Measurements from ENCODE around the gene ELOVL7. TPM values are rescaled to one million over a fixed set of nuclear protein-coding genes. Genes with fewer than 3 reads are reported as not detected.
"Not testable (repeated sequence)": the region's sequence is repeated elsewhere in the genome, so short reads cannot be mapped to it uniquely, and the experiment has no call there.

The ELOVL7 gene
- total RNA-seq, 4 donors from 2014 or later, result 1.2 to 17.1 (median 14.4) TPM

DNA sequence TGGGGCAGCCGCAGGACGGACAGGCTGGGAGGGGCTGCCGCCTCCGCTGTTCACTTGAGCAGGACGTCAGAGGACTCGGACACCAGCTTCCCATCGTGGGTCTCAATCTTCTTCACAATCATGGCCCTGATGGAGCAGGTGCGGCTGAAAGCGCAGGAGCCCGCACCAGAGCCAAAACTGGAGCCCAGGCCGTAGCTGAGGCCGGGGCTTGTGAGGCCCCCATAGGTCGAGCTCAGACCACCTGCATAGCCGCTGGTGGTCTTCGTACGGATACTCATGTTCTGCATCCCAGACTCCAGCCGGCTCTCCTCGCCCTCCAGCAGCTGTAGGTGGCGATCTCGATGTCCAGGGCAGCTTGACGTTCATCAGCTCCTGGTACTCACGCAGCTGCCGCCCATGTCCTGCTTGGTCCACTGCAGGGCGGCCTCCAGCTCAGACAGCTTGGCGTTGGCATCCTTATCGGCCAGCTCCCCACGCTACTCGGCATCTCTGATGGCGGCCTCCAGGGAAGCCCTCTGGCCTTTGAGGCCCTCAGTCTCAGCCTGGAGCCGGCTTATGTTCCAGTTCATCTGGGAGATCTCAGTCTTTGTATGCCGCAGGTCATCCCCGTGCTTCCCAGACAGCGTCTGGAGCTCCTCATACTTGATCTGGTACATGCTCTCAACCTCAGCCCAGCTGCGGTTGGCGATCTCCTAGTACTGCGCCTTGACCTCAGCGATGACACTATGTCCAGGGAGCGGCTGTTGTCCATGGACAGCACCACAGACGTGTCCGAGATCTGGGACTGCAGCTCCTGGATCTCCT lies 100.4 kb downstream of the ELOVL7 start:
- no peak for DNase-seq
- in situ Hi-C loops (cut with MboI; ENCODE audit: low pct_ligation_motif_present in 1 of 4, low pct_unique_long_range_greater_than_20kb in 1 of 4, low sequenced_read_pairs in 3 of 4), result no loop called here
- intact Hi-C loops (cut with DNase I; ENCODE audit: low total_unique reads), result no loop called here
- Histone ChIP-seq H3K27me3 (no peaks in the 10 kb centered on the region), H3K27ac (no peak overlapping the region), H3K4me3 (no peak overlapping the region), H3K4me1 (no peaks in the 10 kb centered on the region), H3K36me3 (no peaks in the 10 kb centered on the region), H3K9me3 (no peaks in the 10 kb centered on the region)
- TF ChIP-seq EP300 (IDR thresholded peaks at IDR 0.05; ENCODE audit: low read depth) (no peak), POLR2AphosphoS5 (IDR thresholded peaks at IDR 0.05) (no peak), POLR2A (IDR thresholded peaks at IDR 0.05) (no peak)
- TF ChIP-seq, protein P1, sequence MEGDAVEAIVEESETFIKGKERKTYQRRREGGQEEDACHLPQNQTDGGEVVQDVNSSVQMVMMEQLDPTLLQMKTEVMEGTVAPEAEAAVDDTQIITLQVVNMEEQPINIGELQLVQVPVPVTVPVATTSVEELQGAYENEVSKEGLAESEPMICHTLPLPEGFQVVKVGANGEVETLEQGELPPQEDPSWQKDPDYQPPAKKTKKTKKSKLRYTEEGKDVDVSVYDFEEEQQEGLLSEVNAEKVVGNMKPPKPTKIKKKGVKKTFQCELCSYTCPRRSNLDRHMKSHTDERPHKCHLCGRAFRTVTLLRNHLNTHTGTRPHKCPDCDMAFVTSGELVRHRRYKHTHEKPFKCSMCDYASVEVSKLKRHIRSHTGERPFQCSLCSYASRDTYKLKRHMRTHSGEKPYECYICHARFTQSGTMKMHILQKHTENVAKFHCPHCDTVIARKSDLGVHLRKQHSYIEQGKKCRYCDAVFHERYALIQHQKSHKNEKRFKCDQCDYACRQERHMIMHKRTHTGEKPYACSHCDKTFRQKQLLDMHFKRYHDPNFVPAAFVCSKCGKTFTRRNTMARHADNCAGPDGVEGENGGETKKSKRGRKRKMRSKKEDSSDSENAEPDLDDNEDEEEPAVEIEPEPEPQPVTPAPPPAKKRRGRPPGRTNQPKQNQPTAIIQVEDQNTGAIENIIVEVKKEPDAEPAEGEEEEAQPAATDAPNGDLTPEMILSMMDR (IDR thresholded peaks at IDR 0.05), result no peak
- WGBS, 2 donors (ENCODE audit: low coverage in 1 of 2), result 90 to 93% methylated on average over 2 to 40 of the region's 40 CpGs

DNA sequence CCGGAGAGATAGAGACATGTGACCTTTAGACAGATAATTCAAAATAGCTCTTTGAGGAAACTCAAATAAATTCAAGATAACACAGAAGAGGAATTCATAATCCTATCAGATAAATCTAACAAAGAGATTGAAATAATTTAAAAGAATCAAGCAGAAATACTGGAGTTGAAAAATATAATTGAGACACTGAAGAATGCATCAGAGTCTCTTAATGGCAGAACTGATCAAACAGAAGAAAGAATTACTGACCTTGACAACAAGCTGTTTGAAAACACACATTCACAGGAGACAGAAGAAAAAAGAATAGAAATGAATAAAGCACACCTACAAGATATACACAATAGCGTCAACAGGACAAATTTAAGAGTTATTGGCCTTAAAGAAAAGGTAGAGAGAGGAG lies 103.7 kb downstream of the ELOVL7 start:
- 94 to 100% methylated on average over 2 of the region's 2 CpGs for WGBS, 2 donors (ENCODE audit: low coverage in 1 of 2)

DNA sequence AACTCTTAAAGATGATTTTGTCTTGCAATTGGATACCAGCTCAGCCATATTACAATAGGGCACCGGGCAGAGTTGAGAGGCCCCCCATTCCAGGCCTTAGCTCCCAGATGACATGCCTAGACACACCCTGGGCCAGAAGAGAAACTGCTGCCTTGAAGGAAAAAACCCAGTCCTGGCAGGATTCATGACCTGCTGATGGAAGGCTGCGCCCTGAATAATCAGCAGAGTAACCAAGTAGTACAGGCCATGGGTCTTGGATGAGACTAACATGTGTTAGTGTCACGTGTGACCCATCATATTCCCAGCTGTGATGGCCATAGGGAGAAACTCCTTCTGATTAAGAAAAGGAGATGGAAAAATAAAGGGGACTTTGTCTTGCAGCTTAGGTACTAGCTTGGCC lies 105.1 kb downstream of the ELOVL7 start:
- Histone ChIP-seq H3K36me3 (no peaks in the 10 kb centered on the region), H3K27ac (no peak overlapping the region), H3K9me3 (no peaks in the 10 kb centered on the region), H3K4me3 (no peak overlapping the region), H3K4me1 (no peaks in the 10 kb centered on the region), H3K27me3 (no peaks in the 10 kb centered on the region)
- WGBS, 2 donors (ENCODE audit: low coverage in 1 of 2), result 57 to 100% methylated on average over 2 to 3 of the region's 3 CpGs
- DNase-seq, result no peak
- in situ Hi-C loops (cut with MboI; ENCODE audit: low pct_ligation_motif_present in 1 of 4, low pct_unique_long_range_greater_than_20kb in 1 of 4, low sequenced_read_pairs in 3 of 4) (no loop called here), intact Hi-C loops (cut with DNase I; ENCODE audit: low total_unique reads) (no loop called here)
- TF ChIP-seq POLR2A (IDR thresholded peaks at IDR 0.05) (no peak), EP300 (IDR thresholded peaks at IDR 0.05; ENCODE audit: low read depth) (no peak)

More for the DNA sequence above, 103.7 kb downstream of the ELOVL7 start:
- Histone ChIP-seq H3K27ac (no peak overlapping the region), H3K9me3 (no peaks in the 10 kb centered on the region), H3K36me3 (no peaks in the 10 kb centered on the region), H3K4me3 (no peak overlapping the region), H3K27me3 (no peaks in the 10 kb centered on the region), H3K4me1 (no peaks in the 10 kb centered on the region)
- TF ChIP-seq, protein P1 (IDR thresholded peaks at IDR 0.05), result no peak
- TF ChIP-seq POLR2A (IDR thresholded peaks at IDR 0.05) (no peak), EP300 (IDR thresholded peaks at IDR 0.05; ENCODE audit: low read depth) (no peak), POLR2AphosphoS5 (IDR thresholded peaks at IDR 0.05) (no peak)
- intact Hi-C loops (cut with DNase I; ENCODE audit: low total_unique reads) (no loop called here), in situ Hi-C loops (cut with MboI; ENCODE audit: low pct_ligation_motif_present in 1 of 4, low pct_unique_long_range_greater_than_20kb in 1 of 4, low sequenced_read_pairs in 3 of 4) (no loop called here)
- no peak for DNase-seq

DNA sequence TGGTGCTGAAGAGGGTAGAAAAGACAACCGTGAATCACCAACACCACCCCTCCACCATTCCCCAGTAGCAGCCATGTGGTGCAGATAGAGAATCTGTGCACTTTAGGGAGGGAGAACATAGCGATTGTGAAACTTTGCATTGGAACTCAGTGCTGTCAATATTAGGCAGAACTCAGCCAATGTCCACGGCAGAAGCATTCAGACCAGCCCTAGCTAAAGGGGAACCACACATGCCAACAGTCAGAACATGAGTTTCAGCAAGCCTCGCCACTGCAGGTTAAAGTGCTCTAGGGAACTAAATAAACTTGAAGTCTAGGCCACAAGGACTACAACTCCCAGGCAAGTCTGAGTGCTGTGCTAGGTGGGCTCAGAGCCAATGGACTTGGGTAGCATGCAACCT lies 105.6 kb downstream of the ELOVL7 start:
- no peak for DNase-seq
- intact Hi-C loops (cut with DNase I; ENCODE audit: low total_unique reads) (no loop called here), in situ Hi-C loops (cut with MboI; ENCODE audit: low pct_ligation_motif_present in 1 of 4, low pct_unique_long_range_greater_than_20kb in 1 of 4, low sequenced_read_pairs in 3 of 4) (no loop called here)
- no peak for TF ChIP-seq POLR2AphosphoS5 (IDR thresholded peaks at IDR 0.05)
- WGBS, 2 donors (ENCODE audit: low coverage in 1 of 2), result 62 to 80% methylated on average over 1 to 4 of the region's 4 CpGs
- no peak overlapping the region for H3K4me3 ChIP-seq
- H3K4me1 ChIP-seq, result no peaks in the 10 kb centered on the region
- H3K27ac ChIP-seq, result no peak overlapping the region
- no peaks in the 10 kb centered on the region for H3K27me3 ChIP-seq
- H3K9me3 ChIP-seq, result no peaks in the 10 kb centered on the region
- H3K36me3 ChIP-seq, result no peaks in the 10 kb centered on the region

DNA sequence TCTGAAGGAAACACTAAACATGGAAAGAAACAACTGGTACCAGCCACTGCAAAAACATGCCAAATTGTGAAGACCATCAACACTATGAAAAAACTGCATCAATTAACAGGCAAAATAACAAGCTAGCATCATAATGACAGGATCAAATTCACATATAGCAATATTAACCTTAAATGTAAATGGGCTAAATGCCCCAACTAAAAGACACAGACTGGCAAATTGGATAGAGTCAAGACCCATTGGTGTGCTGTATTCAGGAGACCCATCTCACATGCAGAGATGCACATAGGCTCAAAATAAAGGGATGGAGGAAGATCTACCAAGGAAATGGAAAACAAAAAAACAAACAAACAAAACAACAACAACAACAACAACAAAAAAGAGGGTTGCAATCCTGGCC lies 113.2 kb downstream of the ELOVL7 start:
- intact Hi-C loops (cut with DNase I; ENCODE audit: low total_unique reads); H3K9me3 ChIP-seq; H3K4me1 ChIP-seq; DNase-seq; H3K27me3 ChIP-seq; in situ Hi-C loops (cut with MboI; ENCODE audit: low pct_ligation_motif_present in 1 of 4, low pct_unique_long_range_greater_than_20kb in 1 of 4, low sequenced_read_pairs in 3 of 4); H3K4me3 ChIP-seq; H3K36me3 ChIP-seq; H3K27ac ChIP-seq: not testable (repeated sequence)
